ENCODE measurements around the gene NBPF3.

Gene NBPF3

DNA sequence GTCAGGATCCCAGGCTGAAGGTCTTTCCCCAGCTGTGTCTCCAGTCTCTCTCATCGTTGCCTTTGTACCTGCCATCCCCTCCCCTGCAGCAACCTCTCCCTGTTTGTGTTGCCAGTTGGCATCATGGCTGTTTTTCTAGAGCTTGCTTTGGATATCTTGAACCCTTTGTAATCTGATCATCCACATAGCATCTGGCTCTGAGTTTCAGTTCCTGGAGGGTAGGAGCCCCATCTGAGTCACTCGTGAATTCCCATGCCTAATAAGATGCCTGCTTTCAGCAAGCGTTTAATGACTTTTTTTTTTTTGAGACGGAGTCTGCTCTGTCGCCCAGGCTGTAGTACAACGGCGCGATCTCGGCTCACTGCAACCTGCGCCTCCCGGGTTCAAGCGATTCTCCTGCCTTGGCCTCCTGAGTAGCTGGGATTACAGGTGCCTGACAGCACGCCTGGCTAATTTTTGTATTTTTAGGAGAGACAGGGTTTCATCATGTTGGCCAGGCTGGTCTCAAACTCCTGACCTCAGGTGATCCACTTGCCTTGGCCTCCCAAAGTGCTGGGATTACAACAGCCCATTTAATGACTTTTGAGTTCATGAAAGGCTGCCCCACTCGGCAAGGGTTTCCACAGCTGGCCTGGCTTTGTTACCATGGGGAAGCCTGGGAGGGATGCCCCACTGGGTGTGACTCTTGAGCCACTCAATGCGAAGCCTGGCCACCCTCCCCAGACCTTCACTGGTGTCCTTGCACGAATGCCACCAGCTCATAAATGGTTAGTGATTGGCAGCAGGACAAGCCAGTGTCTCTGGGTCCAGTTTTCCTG is 81.2 kb downstream of the NBPF3 start:
- no peak for FAIRE-seq

DNA sequence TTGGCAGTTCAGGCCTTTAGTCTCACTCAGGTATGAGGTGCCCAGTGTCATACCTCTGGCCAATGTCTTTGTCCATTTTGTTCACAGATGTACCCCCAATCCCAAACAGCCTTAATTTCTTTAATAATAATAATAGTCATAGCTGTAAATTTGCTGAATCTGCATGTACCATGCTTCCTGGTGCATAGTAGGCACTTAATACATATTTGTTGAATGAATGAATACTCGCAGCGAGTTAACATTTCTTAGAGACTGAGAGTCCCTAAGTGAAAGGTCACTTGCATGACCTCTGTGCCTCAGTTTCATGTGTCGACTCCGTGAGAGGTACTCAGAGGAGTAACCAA is 81.8 kb downstream of the NBPF3 start:
- no peak for FAIRE-seq

DNA sequence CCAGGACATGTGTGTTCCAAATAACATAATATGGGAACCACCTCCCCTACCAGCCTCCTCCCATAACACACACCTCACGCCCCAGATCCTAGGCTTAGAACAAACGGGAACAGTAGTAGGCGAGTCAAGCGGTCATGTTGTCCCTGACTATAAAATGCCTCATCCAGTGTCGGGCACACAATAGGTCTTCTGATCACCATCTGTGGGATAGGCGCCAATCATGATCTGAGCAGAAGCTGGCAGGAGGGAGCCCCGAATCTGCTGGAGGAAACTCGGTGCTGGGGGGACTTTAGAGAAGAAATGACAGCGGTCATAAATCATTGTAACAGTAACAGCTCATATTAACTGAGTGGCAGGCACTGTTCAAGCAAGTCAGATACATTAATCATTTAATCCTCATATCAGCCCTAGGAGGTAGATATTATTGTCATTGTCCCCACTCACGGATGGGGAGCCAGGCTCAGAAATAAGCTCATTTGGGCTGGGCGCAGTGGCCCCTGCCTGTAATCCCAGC is 82.6 kb downstream of the NBPF3 start:
- FAIRE-seq, result no peak

DNA sequence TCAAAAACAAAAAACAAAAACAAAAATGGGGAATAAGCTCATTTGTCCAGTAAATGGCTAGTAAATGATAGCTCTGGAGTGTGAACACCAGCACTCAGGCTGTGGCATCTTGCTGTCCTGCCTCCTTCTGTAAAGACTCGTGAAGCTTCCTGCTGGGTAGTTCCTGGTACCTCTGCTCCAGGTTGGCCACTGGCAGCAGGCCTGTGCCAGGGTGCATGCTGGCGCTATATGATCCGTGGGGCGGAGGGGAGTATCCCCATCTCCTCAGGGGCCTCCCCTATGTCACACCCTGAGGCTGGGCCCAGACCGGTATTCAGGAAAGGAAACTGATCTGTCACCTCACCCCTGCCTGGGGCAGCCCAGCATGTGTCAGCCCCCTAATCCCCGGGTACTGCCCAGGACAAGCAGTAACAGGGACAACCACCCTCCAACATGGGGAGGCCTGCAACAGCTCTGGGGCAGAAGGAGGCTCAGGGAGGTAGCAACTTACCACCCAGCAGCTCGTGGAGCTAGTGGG is 83.4 kb downstream of the NBPF3 start:
- no peak for FAIRE-seq

DNA sequence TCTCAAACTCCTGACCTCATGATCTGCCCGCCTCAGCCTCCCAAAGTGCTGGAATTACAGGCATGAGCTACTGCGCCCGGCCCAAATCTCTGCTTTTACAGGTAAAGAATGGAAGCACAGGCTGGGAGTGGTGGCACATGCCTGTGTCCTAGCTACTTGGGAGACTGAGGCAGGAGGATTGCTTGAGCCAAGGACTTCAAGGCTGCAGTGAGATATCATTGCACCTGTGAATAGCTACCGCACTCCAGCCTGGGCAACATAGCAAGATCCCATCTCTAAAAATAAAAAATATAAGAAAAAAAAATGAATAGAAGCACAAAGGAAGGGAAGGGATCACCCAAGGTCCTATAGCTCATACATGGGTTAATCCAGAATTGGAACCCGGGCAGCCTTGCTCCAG is 84.3 kb downstream of the NBPF3 start:
- FAIRE-seq, result no peak

DNA sequence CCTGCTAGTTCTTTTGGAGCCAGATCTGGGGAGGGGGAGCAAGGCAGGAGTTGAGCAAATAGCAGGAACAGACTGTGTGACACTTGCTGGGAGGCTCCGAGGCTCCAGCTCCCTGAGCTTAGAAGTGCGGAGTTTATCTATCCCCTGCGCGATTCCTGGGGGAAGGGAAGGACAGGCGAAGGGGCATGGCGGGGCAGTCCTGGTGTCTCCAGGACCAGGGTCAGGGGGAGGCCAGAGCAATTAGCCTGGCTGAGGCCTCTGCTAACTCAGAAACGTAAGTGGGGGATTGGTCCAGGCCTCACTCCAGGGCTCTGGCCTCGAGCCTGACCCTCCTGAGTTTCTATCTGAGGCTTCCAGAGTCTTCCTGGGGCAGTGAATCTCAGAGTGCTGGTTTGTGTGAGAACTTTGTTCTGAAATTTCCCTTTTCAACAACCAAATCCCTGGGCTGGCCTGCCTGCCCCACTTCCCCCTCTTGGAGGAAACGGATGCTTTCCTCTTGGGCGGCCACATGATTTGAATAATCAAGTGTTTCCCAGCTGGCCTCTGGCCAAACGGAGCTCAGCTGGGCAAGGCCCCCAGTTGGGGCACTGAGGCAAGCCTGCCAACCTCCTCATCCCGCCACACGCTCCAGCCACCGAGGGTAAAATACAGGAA is 84.9 kb downstream of the NBPF3 start:
- FAIRE-seq, result no peak

DNA sequence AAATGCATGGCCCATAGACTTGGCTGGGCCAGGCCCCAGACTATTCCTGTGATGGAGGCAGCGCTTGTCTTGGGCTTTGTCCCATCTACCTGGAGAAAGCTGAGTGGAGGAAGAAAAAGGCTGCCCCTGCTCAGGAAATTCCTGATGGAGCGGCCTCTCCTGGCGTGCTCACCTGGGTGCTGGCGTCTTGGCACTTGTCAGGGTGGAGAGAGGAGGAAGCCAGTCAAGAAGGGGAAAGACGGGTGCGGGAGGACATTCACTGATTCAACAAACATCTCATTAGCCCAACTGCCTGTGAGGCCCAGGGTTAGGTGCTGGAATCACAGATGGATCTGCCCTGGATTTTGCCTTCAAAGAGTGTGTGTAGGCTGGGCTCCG is 85.4 kb downstream of the NBPF3 start:
- no peak for FAIRE-seq

DNA sequence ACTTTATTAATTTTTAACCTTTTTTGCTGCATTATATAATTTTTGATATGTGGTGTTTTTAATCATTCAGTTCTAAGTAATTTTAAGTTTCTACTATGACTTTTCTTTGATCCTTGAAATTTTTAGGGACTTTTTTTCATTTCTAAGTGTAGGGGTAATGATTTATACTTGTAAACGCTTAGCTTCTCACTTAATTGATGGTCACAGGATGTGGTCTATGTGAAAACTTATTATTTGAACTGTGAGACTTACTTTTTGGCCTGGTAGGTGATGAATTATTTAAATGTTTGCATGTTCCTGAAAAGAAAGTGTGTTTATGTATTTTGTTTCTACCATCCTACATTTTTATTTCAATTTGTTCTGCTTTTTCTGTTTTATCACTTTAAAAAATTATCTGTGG is 86.5 kb downstream of the NBPF3 start:
- FAIRE-seq, result no peak

DNA sequence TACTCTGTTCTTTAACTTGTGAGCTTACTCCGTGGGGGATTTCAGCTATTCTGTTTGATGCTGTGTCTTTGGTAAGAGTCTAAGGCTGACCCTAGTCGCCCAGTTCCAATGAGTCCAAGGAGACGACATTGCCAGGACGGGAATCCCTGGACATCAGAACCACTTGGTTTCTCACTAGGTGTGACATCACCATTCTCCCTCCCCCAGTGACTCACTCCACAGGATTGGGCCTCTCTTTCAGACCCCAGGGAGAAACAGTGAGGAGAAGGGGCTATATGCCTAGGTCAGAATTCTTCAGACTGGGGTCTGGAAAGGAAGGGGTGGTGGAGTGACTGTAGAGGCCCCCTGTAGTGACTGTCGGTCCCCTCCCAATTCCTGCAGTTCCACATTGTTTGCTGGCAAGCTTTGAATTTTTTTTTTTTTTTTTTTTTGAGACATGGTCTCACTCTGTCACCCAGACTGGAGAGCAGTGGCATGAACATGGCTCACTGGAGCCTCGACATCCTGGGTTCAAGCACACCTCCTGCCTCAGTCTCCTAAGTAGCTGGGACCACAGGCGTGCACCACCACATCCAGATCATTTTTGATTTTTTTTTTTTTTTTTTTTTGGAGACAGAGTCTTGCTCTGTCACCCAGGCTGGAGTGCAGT is 90.6 kb downstream of the NBPF3 start:
- no peak for FAIRE-seq

DNA sequence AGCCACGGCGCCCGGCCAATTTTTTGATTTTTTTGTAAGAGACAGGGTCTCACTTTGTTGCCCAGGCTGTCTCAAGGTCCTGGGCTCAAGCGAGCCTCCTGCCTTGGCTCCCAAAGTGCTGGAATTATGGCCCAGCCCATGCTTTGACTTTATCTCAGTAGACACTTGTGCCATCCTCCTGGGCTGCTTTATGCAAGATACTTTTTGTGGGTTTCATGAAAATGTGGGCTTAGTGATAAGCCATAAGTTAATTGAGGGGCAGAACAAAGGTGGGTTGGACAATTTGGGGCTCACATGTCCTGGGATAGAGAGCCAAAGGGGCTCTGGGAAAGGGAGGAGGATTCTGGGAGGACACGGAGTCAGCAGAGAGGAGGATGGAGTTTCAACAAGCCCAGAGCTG is 91.3 kb downstream of the NBPF3 start:
- FAIRE-seq, result no peak

DNA sequence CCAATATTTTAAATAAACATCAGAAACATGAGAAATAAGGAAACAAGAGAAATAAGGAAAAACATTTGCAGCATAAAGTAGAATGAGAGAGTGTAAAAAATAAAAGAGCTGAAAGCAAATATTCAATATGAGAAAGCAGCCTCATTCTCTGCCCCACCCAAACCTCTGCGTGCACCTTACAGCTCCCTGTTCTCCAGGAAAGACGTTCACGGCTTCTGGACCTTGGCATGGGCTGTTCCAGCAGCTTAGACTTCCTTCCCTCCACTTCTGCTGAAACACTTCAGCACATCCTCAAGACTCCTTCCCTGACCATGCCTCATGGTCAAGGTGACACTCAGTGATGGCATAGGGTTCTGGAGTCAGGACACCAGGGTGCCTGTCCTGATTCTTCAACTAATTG is 92.6 kb downstream of the NBPF3 start:
- FAIRE-seq, result no peak

DNA sequence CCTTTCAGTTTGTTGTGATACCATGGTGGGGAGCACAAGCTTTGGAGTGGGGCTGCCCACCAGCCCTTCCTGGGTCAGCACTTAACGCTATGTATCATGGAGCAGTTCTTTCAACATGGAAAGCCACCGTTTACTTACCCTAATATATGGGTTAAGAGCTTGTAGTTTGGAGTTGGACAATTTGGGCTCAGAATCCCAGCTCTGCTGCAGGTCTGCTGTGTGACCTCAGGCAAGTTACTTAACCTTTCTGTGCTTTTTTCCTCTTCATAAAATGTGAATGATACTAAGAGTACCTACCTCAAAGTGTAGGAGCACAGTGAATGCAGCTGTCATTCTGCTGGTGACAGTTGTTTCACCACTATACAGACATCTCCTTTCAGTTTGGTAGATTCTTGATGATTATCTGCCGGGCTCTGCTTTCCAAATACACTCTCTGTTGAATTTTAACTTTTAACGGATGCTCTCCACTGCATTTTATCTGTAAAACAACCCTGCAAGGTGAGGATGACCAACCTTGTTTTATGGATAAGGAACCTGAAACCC is 93.1 kb downstream of the NBPF3 start:
- no peak for FAIRE-seq

DNA sequence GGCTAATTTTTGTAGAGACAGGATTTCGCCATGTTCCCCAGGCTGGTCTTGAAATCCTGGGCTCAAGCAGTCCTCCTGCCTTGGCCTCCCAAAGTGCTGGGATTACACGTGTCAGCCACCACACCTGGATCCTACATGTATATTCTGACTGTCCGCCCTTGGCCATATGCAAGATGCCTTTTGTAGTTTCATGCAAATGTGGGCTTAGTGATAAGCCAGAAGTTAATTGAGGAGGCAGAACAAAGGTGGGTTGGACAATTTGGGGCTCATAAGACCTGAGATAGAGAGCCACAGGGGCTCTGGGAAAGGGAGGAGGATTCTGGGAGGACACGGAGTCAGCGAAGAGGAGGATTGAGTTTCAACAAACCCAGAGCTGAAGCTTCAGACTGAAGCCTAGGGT is 94.2 kb downstream of the NBPF3 start:
- no peak for FAIRE-seq

Data from TTC549 (cell line).